Stomach (tissue), 9 donors: ENCODE results near the gene PA2G4. TPM values are rescaled to one million over a fixed set of nuclear protein-coding genes. Genes with fewer than 3 reads are reported as not detected.

ENCODE experiments used
- DNase-seq, 2 donors: peaks; one replicate each; pipeline versions ENCODE4 v3.0.0 to v3.0.0-alpha.2; 2013 to 2019
- H3K27ac ChIP-seq, 5 donors: fragments of 200-600 bp in 4 of 5; sonication (generic) in 4 of 5; one replicate each; pipeline ENCODE4 v1.5.1; 2013 to 2019; ENCODE audit warnings: mild to moderate bottlenecking in 1 of 5, moderate library complexity in 1 of 5
- H3K27me3 ChIP-seq, 3 donors: fragments of 200-600 bp; sonication (generic); one replicate each; pipeline ENCODE4 v1.5.1; 2017 to 2019; ENCODE audit warnings: mixed run types in 1 of 3
- H3K36me3 ChIP-seq, 4 donors: fragments of 200-600 bp; sonication (generic); 1 replicate in 3 of 4; 2 replicates in 1 of 4; pipeline ENCODE4 v1.5.1; 2016 to 2019
- H3K4me1 ChIP-seq, 4 donors: fragments of 200-600 bp; sonication (generic); one replicate each; pipeline ENCODE4 v1.5.1; 2016 to 2019
- H3K4me3 ChIP-seq, 4 donors: fragments of 200-600 bp; sonication (generic) in 3 of 4; one replicate each; pipeline ENCODE4 v1.5.1; 2016 to 2019; ENCODE audit warnings: mild to moderate bottlenecking in 1 of 4
- H3K9me3 ChIP-seq, 4 donors: fragments of 200-600 bp; sonication (generic); one replicate each; pipeline ENCODE4 v1.5.1; 2016 to 2019
- CTCF ChIP-seq, 7 experiments: fragments of 450-650 bp in 4 of 7; fragments of 200-600 bp in 3 of 7; sonication (generic) in 3 of 7; IDR thresholded peaks; one replicate each; pipeline ENCODE4 v1.5.1; 2016 to 2019; ENCODE audit warnings: antibody characterized with exemption in 7 of 7, control low read depth in 2 of 7, mild to moderate bottlenecking in 1 of 7
- EP300 ChIP-seq: sonication (generic); formaldehyde crosslinking; IDR thresholded peaks from one replicate; pipeline ENCODE4 v1.6.1; 2017; ENCODE audit warnings: antibody characterized with exemption
- POLR2A ChIP-seq, 4 donors: fragments of 450-650 bp; IDR thresholded peaks; one replicate each; pipeline ENCODE4 v1.6.1; 2016; ENCODE audit warnings: antibody characterized with exemption in 4 of 4, control low read depth in 2 of 4, mild to moderate bottlenecking in 1 of 4, moderate library complexity in 1 of 4
- POLR2AphosphoS5 ChIP-seq, 3 donors: sonication (generic); formaldehyde crosslinking; IDR thresholded peaks; one replicate each; pipeline ENCODE4 v1.6.1; 2016; ENCODE audit warnings: antibody characterized with exemption in 3 of 3
- WGBS, 5 donors: extraction: QIAGEN DNeasy Blood & Tissue Kit in 3 of 5; methylation state at CpG; one replicate each; pipeline versions ENCODE4 v1.1.5 to v1.1.7; 2013 to 2018; 5-methylcytosine and 5-hydroxymethylcytosine counted together
- intact Hi-C: fragments of 100-400 bp; cut with DNase I; formaldehyde crosslinking; loops from one replicate; pipeline ENCODE4 v1.15.1; 2023; ENCODE audit warnings: low total_unique reads
- polyA plus RNA-seq, 3 donors: library from polyadenylated mRNA; stranded (reverse); fragments of 200-250 nt; gene quantifications; one replicate each; pipeline ENCODE4 v1.2.3, GENCODE V29; 2013
- total RNA-seq, 5 donors: library from RNA; depleted of rRNA; stranded (reverse); fragments of >200 nt; gene quantifications; one replicate each; pipeline versions ENCODE4 v1.1.0 to v1.2.3, GENCODE V29; 2014 to 2016
- donor health status: healthy with polysubstance abuse.
- donor health status: Bipolar disorder and iron deficiency.
- donor health status: healthy.

Gene PA2G4
- total and polyA plus RNA-seq, 8 donors, result 33.8 to 144 (median 84.6) TPM

GRCh38 chr12:56160193-56160763 lies 55.9 kb downstream of the PA2G4 start:
- peak overlapping the region; percentile 71 to 85 (median 74) for H3K4me3 ChIP-seq
- H3K4me1 ChIP-seq, result peaks cover 31 to 69% (median 49%) of the 10 kb centered on the region in 4 donors
- DNase-seq, result peak in 1 of 2 donors; percentile 63
- H3K27me3 ChIP-seq, result no peaks in the 10 kb centered on the region
- H3K9me3 ChIP-seq, result no peaks in the 10 kb centered on the region
- peak overlapping the region; percentile 95 to 99 (median 97) for H3K27ac ChIP-seq
- H3K36me3 ChIP-seq, result peaks cover 59 to 61% (median 59%) of the 10 kb centered on the region in 4 donors
- peak in 1 of 4 donors; percentile 8 for TF ChIP-seq POLR2A (IDR thresholded peaks at IDR 0.05)
- TF ChIP-seq CTCF (IDR thresholded peaks at IDR 0.05), result no peak
- 20 to 33% (median 24%) methylated on average over 7 of the region's 7 CpGs for WGBS, 5 donors
- intact Hi-C loops, result loop anchor here (5.0 kb wide), 1 partner anchor 38 kb away; no protein-coding TSS in a partner anchor

- 56 to 71% (median 65%) methylated on average over 11 of the region's 11 CpGs for WGBS, 5 donors
- DNase-seq, result peak in 1 of 2 donors; percentile 16
- TF ChIP-seq EP300, result no peak
- no peak for TF ChIP-seq CTCF (IDR thresholded peaks at IDR 0.05)
- no peak for TF ChIP-seq POLR2AphosphoS5 (IDR thresholded peaks at IDR 0.05)
- TF ChIP-seq POLR2A (IDR thresholded peaks at IDR 0.05), result no peak
- Histone ChIP-seq H3K36me3 (peaks cover 64 to 69% (median 67%) of the 10 kb centered on the region in 4 donors), H3K9me3 (no peaks in the 10 kb centered on the region), H3K4me3 (peak overlapping the region; percentile 71 to 85 (median 74)), H3K27ac (peak overlapping the region; percentile 95 to 99 (median 97)), H3K4me1 (peaks cover 31 to 69% (median 49%) of the 10 kb centered on the region in 4 donors), H3K27me3 (no peaks in the 10 kb centered on the region)
- intact Hi-C loops, result loop anchor here (5.0 kb wide), 1 partner anchor 39 kb away; no protein-coding TSS in a partner anchor
Measured at GRCh38 chr12:56160894-56161689, 56.7 kb downstream of the PA2G4 start.

GRCh38 chr12:56161690-56162351 lies 57.5 kb downstream of the PA2G4 start:
- peaks cover 71 to 76% (median 74%) of the 10 kb centered on the region in 4 donors for H3K36me3 ChIP-seq

GRCh38 chr12:56162468-56163290 lies 58.3 kb downstream of the PA2G4 start:
- 41 to 61% (median 51%) methylated on average over 11 of the region's 11 CpGs for WGBS, 5 donors
- intact Hi-C loops, result loop anchor here (5.0 kb wide), 1 partner anchor 40 kb away; no protein-coding TSS in a partner anchor
- peak in 1 of 2 donors; percentile 32 for DNase-seq
- Histone ChIP-seq H3K27me3 (no peaks in the 10 kb centered on the region), H3K36me3 (peaks cover 78 to 85% (median 83%) of the 10 kb centered on the region in 4 donors), H3K4me1 (peaks cover 31 to 54% (median 41%) of the 10 kb centered on the region in 4 donors), H3K9me3 (no peaks in the 10 kb centered on the region), H3K4me3 (no peak overlapping the region), H3K27ac (peak overlapping the region in 4 of 5 donors; percentile 49 to 99 (median 95))
- TF ChIP-seq POLR2AphosphoS5 (IDR thresholded peaks at IDR 0.05), result peak in 2 of 3 donors; percentile 5 to 30
- no peak for TF ChIP-seq CTCF (IDR thresholded peaks at IDR 0.05)

More at GRCh38 chr12:56161690-56162351, 57.5 kb downstream of the PA2G4 start:
- intact Hi-C loops, result loop anchor here (5.0 kb wide), 1 partner anchor 40 kb away; no protein-coding TSS in a partner anchor
- peak overlapping the region in 4 of 5 donors; percentile 95 to 99 (median 96) for H3K27ac ChIP-seq
- H3K4me3 ChIP-seq, result peak overlapping the region in 3 of 4 donors; percentile 71 to 85 (median 77)
- DNase-seq, result peak in 1 of 2 donors; percentile 29
- peaks cover 31 to 62% (median 46%) of the 10 kb centered on the region in 4 donors for H3K4me1 ChIP-seq
- TF ChIP-seq POLR2A (IDR thresholded peaks at IDR 0.05), result no peak
- TF ChIP-seq POLR2AphosphoS5 (IDR thresholded peaks at IDR 0.05), result peak in 1 of 3 donors; percentile 1
- WGBS, 5 donors, result 69 to 77% (median 72%) methylated on average over 10 of the region's 10 CpGs
- no peaks in the 10 kb centered on the region for H3K27me3 ChIP-seq
- no peaks in the 10 kb centered on the region for H3K9me3 ChIP-seq
